Heart right ventricle (tissue), 16 donors: Measurements from ENCODE around the gene CYB5D1. TPM values are rescaled to one million over a fixed set of nuclear protein-coding genes. Genes with fewer than 3 reads are reported as not detected.

Experiments
- ATAC-seq, 8 donors: fragments of 200-7000 bp; cut with Tn5 transposase; one replicate each; pipeline ENCODE4 v1.9.1; 2020; ENCODE audit warnings: mild to moderate bottlenecking in 8 of 8, moderate library complexity in 8 of 8, moderate number of reproducible peaks in 1 of 8
- DNase-seq, 2 donors: peaks; one replicate each; pipeline ENCODE4 v3.0.0-alpha.2; 2020
- H3K27ac ChIP-seq, 10 donors: fragments of 200-600 bp; sonication (generic) in 2 of 10; one replicate each; pipeline versions ENCODE4 v1.5.0 to v1.8.0; 2020 to 2022; ENCODE audit warnings: mild to moderate bottlenecking in 3 of 10
- H3K27me3 ChIP-seq, 7 donors: fragments of 200-600 bp; one replicate each; pipeline ENCODE4 v1.8.0; 2021 to 2022; ENCODE audit warnings: mild to moderate bottlenecking in 2 of 7
- H3K36me3 ChIP-seq, 9 donors: fragments of 200-600 bp; sonication (generic) in 1 of 9; one replicate each; pipeline versions ENCODE4 v1.5.0 to v1.8.0; 2020 to 2022; ENCODE audit warnings: mild to moderate bottlenecking in 2 of 9
- H3K4me1 ChIP-seq, 9 donors: fragments of 200-600 bp; sonication (generic) in 1 of 9; one replicate each; pipeline versions ENCODE4 v1.5.0 to v1.8.0; 2020 to 2022; ENCODE audit warnings: mild to moderate bottlenecking in 4 of 9
- H3K4me3 ChIP-seq, 10 donors: fragments of 200-600 bp; sonication (generic) in 2 of 10; one replicate each; pipeline versions ENCODE4 v1.5.0 to v1.8.0; 2020 to 2022; ENCODE audit warnings: mild to moderate bottlenecking in 7 of 10, moderate library complexity in 2 of 10
- H3K9me3 ChIP-seq, 11 donors: fragments of 200-600 bp in 10 of 11; sonication (generic) in 2 of 11; one replicate each; pipeline versions ENCODE4 v1.5.0 to v1.8.0; 2013 to 2022; ENCODE audit warnings: mild to moderate bottlenecking in 2 of 11, control low read depth in 1 of 11, moderate library complexity in 1 of 11
- WGBS, 2 donors: extraction: QIAGEN DNeasy Blood & Tissue Kit; methylation state at CpG; one replicate each; pipeline ENCODE4 v1.1.7; 2013; ENCODE audit warnings: inconsistent platforms in 1 of 2; 5-methylcytosine and 5-hydroxymethylcytosine counted together
- intact Hi-C, 10 donors: fragments of 100-400 bp; cut with DNase I; formaldehyde crosslinking; loops; one replicate each; pipeline versions ENCODE4 v1.11.1 to v1.14.2; 2022
- polyA plus RNA-seq, 2 donors: library from polyadenylated mRNA; stranded (reverse); fragments of 200-250 nt; gene quantifications; one replicate each; pipeline ENCODE4 v1.2.3, GENCODE V29; 2013
- total RNA-seq, 10 donors: library from RNA; stranded (reverse); fragmentation: NEBNext Ultra II Directional in 3 of 10; extraction: Animal tissue kit (Norgen Biotek cat#: 25700) in 3 of 10; gene quantifications; one replicate each; pipeline versions ENCODE4 v1.2.1 to v1.2.4, GENCODE V29; 2021 to 2023
- TF ChIP-seq, protein P1 (sequence below), 9 donors: fragments of 200-600 bp; sonication (generic) in 2 of 9; IDR thresholded peaks; one replicate each; pipeline versions ENCODE4 v1.5.0 to v1.8.0; 2021 to 2022; ENCODE audit warnings: antibody characterized with exemption in 9 of 9, mild to moderate bottlenecking in 5 of 9, moderate library complexity in 1 of 9
- donor health status: Arrhythmogenic right ventricular cardiomyopathy.
- donor health status: ischemic (EF 13 %, LVEDD 7.1; RV severe dilation, severe dysfunction).
- donor health status: healthy with polysubstance abuse.
- donor health status: DM: no; HTN: yes; CAD: no.
- donor health status: DM: no; HTN: no; CAD: no.
- donor health status: ischemic (EF 25% LVEDD 6.9; RV normal size, moderate dysfunction).
- donor health status: ischemic (EF 25% LVEDD 5.7; RV mildly dilated, moderate dysfunction).
- donor health status: healthy.
- donor health status: DM: yes; HTN: yes; CAD: no.
- donor health status: Ischemic cardiomyopathy.
- donor health status: ischemic (EF 35%, LVEDD 5.7; RV mildly dilated, moderate dysfunction).
- donor health status: nonischemic (EF 11% LVEDD 7.7; RV severe dilation, severe dysfunction).
- donor health status: DM: yes; HTN: yes; CAD: no.
- donor health status: PGD.
- donor health status: ischemic (EF 29% LVEDD 5.4; RV normal size, mild dysfunction).
- donor health status: nonischemic (EF 23%, LVEDD 6.1; RV moderate dilation, normal function).

Gene CYB5D1
- total and polyA plus RNA-seq, 12 donors = 10.0 to 20.1 (median 15.7) TPM

DNA sequence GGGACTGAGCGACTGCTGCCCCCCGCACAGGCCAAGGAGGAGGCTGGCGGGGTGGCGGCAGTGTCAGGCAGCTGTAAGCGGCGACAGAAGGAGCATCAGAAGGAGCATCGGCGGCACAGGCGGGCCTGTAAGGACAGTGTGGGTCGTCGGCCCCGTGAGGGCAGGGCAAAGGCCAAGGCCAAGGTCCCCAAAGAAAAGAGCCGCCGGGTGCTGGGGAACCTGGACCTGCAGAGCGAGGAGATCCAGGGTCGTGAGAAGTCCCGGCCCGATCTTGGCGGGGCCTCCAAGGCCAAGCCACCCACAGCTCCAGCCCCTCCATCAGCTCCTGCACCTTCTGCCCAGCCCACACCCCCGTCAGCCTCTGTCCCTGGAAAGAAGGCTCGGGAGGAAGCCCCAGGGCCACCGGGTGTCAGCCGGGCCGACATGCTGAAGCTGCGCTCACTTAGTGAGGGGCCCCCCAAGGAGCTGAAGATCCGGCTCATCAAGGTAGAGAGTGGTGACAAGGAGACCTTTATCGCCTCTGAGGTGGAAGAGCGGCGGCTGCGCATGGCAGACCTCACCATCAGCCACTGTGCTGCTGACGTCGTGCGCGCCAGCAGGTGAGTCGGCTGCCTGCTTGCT lies 8.6 kb upstream of the CYB5D1 start:
- TF ChIP-seq, protein P1, sequence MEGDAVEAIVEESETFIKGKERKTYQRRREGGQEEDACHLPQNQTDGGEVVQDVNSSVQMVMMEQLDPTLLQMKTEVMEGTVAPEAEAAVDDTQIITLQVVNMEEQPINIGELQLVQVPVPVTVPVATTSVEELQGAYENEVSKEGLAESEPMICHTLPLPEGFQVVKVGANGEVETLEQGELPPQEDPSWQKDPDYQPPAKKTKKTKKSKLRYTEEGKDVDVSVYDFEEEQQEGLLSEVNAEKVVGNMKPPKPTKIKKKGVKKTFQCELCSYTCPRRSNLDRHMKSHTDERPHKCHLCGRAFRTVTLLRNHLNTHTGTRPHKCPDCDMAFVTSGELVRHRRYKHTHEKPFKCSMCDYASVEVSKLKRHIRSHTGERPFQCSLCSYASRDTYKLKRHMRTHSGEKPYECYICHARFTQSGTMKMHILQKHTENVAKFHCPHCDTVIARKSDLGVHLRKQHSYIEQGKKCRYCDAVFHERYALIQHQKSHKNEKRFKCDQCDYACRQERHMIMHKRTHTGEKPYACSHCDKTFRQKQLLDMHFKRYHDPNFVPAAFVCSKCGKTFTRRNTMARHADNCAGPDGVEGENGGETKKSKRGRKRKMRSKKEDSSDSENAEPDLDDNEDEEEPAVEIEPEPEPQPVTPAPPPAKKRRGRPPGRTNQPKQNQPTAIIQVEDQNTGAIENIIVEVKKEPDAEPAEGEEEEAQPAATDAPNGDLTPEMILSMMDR (IDR thresholded peaks at IDR 0.05) = no peak
- intact Hi-C loops = loop anchor here in 1 of 10 donors (10.0 kb wide), 1 partner anchor 306 kb away; the partner anchor contains the start of gene PER1
- ATAC-seq = no peak
- H3K27me3 ChIP-seq = no peaks in the 10 kb centered on the region
- 86 to 88% methylated on average over 33 to 35 of the region's 35 CpGs for WGBS, 2 donors
- H3K4me1 ChIP-seq = peaks cover 10 to 42% (median 30%) of the 10 kb centered on the region in 9 donors
- DNase-seq = no peak
- peaks cover 0 to 91% (median 62%) of the 10 kb centered on the region in 9 donors for H3K36me3 ChIP-seq
- no peaks in the 10 kb centered on the region for H3K9me3 ChIP-seq
- no peak overlapping the region for H3K27ac ChIP-seq
- H3K4me3 ChIP-seq = no peak overlapping the region

DNA sequence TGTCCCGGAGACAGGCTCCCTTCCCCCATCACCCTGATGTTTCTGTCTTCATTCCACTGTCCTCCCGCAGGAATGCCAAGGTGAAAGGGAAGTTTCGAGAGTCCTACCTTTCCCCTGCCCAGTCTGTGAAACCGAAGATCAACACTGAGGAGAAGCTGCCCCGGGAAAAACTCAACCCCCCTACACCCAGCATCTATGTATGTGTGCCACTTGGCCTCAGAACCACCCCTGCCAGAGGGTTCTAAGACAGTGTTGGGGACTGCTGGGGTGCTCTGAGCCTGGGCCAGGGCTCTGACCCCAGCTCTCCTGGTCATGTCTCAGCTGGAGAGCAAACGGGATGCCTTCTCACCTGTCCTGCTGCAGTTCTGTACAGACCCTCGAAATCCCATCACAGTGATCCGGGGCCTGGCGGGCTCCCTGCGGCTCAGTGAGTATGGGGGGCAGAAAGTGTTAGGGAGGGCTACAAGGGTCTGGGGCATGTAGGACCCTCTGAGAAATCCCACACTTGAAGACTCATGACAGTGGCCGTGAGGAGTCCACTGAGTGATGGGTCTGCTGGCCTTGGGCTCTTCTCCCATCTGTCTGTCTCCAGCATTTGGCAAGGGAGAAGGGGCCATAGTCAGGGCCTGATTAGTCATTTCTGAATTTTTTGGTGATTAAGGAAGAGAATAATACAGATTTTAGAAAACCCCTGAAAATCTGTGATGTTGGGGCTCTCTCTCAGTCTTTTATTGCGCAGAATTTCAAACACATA lies 7.9 kb upstream of the CYB5D1 start:
- Histone ChIP-seq H3K27me3 (no peaks in the 10 kb centered on the region), H3K27ac (no peak overlapping the region), H3K36me3 (peaks cover 0 to 95% (median 62%) of the 10 kb centered on the region in 9 donors), H3K9me3 (no peaks in the 10 kb centered on the region), H3K4me3 (no peak overlapping the region), H3K4me1 (peaks cover 10 to 49% (median 29%) of the 10 kb centered on the region in 9 donors)
- WGBS, 2 donors = 83 to 85% methylated on average over 12 of the region's 12 CpGs
- DNase-seq (no peak), ATAC-seq (no peak)
- intact Hi-C loops = loop anchor here in 6 of 10 donors (2.0 to 10.0 kb wide), 5 partner anchors 15 to 305 kb away; partner anchors contain the start of genes KDM6B (in 2 of the 6) and PER1 (in 2 of the 6)
- TF ChIP-seq, protein P1 (IDR thresholded peaks at IDR 0.05) = no peak

DNA sequence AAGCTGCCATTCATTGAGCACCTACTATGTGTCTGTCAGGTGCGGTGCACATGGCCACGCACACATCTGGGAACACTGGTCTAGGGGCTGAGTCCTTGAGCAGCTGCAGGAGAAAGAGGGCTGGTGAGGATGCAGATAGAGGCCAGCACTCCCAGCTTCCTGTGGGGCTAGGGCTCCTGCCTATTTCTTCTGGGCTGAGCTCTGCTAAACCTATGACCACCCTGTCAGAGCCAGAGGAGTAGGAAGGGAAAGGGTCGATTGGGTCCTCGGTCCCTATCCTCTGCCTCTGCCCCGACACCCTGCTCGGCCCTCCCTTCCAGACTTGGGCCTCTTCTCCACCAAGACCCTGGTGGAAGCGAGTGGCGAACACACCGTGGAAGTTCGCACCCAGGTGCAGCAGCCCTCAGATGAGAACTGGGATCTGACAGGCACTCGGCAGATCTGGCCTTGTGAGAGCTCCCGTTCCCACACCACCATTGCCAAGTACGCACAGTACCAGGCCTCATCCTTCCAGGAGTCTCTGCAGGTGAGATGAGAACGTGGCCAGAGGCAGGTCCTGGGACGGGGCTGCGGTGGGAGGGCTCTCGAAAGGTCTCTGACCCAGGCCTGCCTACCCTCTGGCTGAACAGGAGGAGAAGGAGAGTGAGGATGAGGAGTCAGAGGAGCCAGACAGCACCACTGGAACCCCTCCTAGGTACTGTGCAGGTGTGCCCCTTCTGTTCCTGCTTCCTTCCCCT lies 6.9 kb upstream of the CYB5D1 start:
- no peak for ATAC-seq
- Histone ChIP-seq H3K27me3 (no peaks in the 10 kb centered on the region), H3K9me3 (no peaks in the 10 kb centered on the region), H3K36me3 (peaks cover 0 to 92% (median 58%) of the 10 kb centered on the region in 9 donors), H3K27ac (peak overlapping the region in 1 of 10 donors; percentile 40), H3K4me3 (peak overlapping the region in 2 of 10 donors; percentile 19 to 42), H3K4me1 (peaks cover under 1 to 49% (median 27%) of the 10 kb centered on the region in 9 donors)
- intact Hi-C loops = loop anchor here in 6 of 10 donors (1.0 to 10.0 kb wide), 6 partner anchors 16 to 304 kb away; partner anchors contain the start of genes KDM6B (in 2 of the 6) and PER1 (in 1 of the 6)
- WGBS, 2 donors = 92 to 93% methylated on average over 17 of the region's 17 CpGs
- peak in 1 of 2 donors; percentile 12 for DNase-seq
- TF ChIP-seq, protein P1 (IDR thresholded peaks at IDR 0.05) = no peak
